WTC11 (cell line): ENCODE data around the gene FOCAD.

Source experiments
- CBFB ChIP-seq: sonication (generic); formaldehyde crosslinking; IDR thresholded peaks from 2 replicates; pipeline ENCODE4 v1.8.1; 2022; ENCODE audit warnings: mild to moderate bottlenecking, low read depth, missing genetic modification reagents
- CREM ChIP-seq: sonication (generic); formaldehyde crosslinking; IDR thresholded peaks from 2 replicates; pipeline ENCODE4 v1.8.1; 2022; ENCODE audit warnings: mild to moderate bottlenecking, missing genetic modification reagents, moderate library complexity
- FOXK1 ChIP-seq: sonication (generic); formaldehyde crosslinking; IDR thresholded peaks from 2 replicates; pipeline ENCODE4 v1.8.0; 2022; ENCODE audit warnings: mild to moderate bottlenecking, moderate library complexity, missing genetic modification reagents
- NR1H2 ChIP-seq: sonication (generic); formaldehyde crosslinking; IDR thresholded peaks from 2 replicates; pipeline ENCODE4 v1.9.0; 2021; ENCODE audit warnings: mild to moderate bottlenecking, moderate library complexity, missing genetic modification reagents
- ZNF232 ChIP-seq: sonication (generic); formaldehyde crosslinking; IDR thresholded peaks from 2 replicates; pipeline ENCODE4 v1.8.0; 2022; ENCODE audit warnings: mild to moderate bottlenecking, missing genetic modification reagents
- TF ChIP-seq, protein P1 (sequence below): sonication (generic); formaldehyde crosslinking; IDR thresholded peaks from 2 replicates; pipeline ENCODE4 v1.8.1; 2022; ENCODE audit warnings: mild to moderate bottlenecking, missing genetic modification reagents, moderate library complexity, borderline replicate concordance
- TF ChIP-seq, protein P2 (sequence below): sonication (generic); formaldehyde crosslinking; IDR thresholded peaks from 2 replicates; pipeline ENCODE4 v1.8.1; 2022; ENCODE audit warnings: low read depth, mild to moderate bottlenecking, moderate library complexity, missing genetic modification reagents, borderline replicate concordance
- TF ChIP-seq, protein P3 (sequence below): sonication (generic); formaldehyde crosslinking; IDR thresholded peaks from 2 replicates; pipeline ENCODE4 v1.8.1; 2022; ENCODE audit warnings: low read depth, missing genetic modification reagents, borderline replicate concordance
- TF ChIP-seq, protein P4 (sequence below): fragments of 200-600 bp; IDR thresholded peaks from 2 replicates; pipeline ENCODE4 v1.8.0; 2022; ENCODE audit warnings: antibody characterized with exemption
- TF ChIP-seq, protein P5 (sequence below): sonication (generic); formaldehyde crosslinking; conservative IDR thresholded peaks from 2 replicates; pipeline ENCODE4 v1.8.1; 2022; ENCODE audit warnings: mild to moderate bottlenecking, missing genetic modification reagents
- TF ChIP-seq, protein P6 (sequence below): sonication (generic); formaldehyde crosslinking; IDR thresholded peaks from 2 replicates; pipeline ENCODE4 v1.8.0; 2022; ENCODE audit warnings: missing genetic modification reagents
- TF ChIP-seq, protein P7 (sequence below): fragments of 250-450 bp; sonication (Bioruptor Pico); IDR thresholded peaks from 2 replicates; pipeline ENCODE4 v1.9.0; 2021; ENCODE audit warnings: mild to moderate bottlenecking
- TF ChIP-seq, protein P8 (sequence below): sonication (generic); formaldehyde crosslinking; IDR thresholded peaks from 2 replicates; pipeline ENCODE4 v1.8.0; 2022; ENCODE audit warnings: mild to moderate bottlenecking, missing genetic modification reagents
- TF ChIP-seq, protein P9 (sequence below): sonication (generic); formaldehyde crosslinking; IDR thresholded peaks from 2 replicates; pipeline ENCODE4 v1.8.1; 2022; ENCODE audit warnings: missing genetic modification reagents, borderline replicate concordance

DNA sequence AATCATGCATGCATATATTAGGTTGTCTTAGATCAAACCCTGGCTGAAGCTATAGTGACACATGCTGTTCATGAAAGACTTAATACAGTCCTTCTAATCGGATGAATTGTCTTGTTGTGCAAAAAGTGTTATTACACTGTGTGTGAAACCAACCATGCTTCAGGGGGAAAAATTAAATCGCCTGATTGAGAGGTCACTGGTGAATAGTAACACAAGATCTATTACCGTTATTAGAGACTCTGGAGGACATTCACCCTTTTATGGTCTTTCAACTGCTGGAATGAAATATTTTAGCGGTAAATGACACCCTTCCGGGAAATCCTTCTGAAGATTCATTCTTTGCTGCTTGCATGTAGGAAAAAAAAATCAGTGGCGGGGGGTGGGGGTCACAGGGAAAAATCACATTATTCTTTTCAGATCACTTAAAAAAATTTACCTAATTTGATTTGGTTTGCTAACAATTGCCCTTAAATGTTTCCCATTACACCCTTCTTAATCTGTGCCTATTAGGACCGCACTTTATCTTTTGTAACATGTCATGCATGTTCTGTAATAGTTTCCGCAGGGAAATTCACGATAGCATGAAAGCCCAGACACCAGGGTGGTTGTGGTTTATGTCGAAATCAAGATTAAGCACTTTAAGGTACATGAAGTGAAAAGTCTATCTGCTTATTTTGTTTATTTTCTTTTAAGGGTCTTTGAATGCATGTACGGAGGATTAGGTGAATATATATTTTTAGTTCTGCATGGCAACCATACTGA lies 120.6 kb downstream of the FOCAD start:
- TF ChIP-seq, protein P1, sequence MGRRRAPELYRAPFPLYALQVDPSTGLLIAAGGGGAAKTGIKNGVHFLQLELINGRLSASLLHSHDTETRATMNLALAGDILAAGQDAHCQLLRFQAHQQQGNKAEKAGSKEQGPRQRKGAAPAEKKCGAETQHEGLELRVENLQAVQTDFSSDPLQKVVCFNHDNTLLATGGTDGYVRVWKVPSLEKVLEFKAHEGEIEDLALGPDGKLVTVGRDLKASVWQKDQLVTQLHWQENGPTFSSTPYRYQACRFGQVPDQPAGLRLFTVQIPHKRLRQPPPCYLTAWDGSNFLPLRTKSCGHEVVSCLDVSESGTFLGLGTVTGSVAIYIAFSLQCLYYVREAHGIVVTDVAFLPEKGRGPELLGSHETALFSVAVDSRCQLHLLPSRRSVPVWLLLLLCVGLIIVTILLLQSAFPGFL (CRISPR knock-in tag) = no peak
- no peak for TF ChIP-seq CBFB (CRISPR knock-in tag)
- no peak for TF ChIP-seq CREM (CRISPR knock-in tag)
- TF ChIP-seq, protein P2, sequence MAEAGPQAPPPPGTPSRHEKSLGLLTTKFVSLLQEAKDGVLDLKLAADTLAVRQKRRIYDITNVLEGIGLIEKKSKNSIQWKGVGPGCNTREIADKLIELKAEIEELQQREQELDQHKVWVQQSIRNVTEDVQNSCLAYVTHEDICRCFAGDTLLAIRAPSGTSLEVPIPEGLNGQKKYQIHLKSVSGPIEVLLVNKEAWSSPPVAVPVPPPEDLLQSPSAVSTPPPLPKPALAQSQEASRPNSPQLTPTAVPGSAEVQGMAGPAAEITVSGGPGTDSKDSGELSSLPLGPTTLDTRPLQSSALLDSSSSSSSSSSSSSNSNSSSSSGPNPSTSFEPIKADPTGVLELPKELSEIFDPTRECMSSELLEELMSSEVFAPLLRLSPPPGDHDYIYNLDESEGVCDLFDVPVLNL (CRISPR knock-in tag) = no peak
- TF ChIP-seq FOXK1 (CRISPR knock-in tag) = no peak
- TF ChIP-seq, protein P3, sequence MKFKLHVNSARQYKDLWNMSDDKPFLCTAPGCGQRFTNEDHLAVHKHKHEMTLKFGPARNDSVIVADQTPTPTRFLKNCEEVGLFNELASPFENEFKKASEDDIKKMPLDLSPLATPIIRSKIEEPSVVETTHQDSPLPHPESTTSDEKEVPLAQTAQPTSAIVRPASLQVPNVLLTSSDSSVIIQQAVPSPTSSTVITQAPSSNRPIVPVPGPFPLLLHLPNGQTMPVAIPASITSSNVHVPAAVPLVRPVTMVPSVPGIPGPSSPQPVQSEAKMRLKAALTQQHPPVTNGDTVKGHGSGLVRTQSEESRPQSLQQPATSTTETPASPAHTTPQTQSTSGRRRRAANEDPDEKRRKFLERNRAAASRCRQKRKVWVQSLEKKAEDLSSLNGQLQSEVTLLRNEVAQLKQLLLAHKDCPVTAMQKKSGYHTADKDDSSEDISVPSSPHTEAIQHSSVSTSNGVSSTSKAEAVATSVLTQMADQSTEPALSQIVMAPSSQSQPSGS = no peak
- TF ChIP-seq, protein P4, sequence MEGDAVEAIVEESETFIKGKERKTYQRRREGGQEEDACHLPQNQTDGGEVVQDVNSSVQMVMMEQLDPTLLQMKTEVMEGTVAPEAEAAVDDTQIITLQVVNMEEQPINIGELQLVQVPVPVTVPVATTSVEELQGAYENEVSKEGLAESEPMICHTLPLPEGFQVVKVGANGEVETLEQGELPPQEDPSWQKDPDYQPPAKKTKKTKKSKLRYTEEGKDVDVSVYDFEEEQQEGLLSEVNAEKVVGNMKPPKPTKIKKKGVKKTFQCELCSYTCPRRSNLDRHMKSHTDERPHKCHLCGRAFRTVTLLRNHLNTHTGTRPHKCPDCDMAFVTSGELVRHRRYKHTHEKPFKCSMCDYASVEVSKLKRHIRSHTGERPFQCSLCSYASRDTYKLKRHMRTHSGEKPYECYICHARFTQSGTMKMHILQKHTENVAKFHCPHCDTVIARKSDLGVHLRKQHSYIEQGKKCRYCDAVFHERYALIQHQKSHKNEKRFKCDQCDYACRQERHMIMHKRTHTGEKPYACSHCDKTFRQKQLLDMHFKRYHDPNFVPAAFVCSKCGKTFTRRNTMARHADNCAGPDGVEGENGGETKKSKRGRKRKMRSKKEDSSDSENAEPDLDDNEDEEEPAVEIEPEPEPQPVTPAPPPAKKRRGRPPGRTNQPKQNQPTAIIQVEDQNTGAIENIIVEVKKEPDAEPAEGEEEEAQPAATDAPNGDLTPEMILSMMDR = no peak
- TF ChIP-seq, protein P5, sequence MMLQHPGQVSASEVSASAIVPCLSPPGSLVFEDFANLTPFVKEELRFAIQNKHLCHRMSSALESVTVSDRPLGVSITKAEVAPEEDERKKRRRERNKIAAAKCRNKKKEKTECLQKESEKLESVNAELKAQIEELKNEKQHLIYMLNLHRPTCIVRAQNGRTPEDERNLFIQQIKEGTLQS = no peak
- no peak for TF ChIP-seq ZNF232
- TF ChIP-seq, protein P6, sequence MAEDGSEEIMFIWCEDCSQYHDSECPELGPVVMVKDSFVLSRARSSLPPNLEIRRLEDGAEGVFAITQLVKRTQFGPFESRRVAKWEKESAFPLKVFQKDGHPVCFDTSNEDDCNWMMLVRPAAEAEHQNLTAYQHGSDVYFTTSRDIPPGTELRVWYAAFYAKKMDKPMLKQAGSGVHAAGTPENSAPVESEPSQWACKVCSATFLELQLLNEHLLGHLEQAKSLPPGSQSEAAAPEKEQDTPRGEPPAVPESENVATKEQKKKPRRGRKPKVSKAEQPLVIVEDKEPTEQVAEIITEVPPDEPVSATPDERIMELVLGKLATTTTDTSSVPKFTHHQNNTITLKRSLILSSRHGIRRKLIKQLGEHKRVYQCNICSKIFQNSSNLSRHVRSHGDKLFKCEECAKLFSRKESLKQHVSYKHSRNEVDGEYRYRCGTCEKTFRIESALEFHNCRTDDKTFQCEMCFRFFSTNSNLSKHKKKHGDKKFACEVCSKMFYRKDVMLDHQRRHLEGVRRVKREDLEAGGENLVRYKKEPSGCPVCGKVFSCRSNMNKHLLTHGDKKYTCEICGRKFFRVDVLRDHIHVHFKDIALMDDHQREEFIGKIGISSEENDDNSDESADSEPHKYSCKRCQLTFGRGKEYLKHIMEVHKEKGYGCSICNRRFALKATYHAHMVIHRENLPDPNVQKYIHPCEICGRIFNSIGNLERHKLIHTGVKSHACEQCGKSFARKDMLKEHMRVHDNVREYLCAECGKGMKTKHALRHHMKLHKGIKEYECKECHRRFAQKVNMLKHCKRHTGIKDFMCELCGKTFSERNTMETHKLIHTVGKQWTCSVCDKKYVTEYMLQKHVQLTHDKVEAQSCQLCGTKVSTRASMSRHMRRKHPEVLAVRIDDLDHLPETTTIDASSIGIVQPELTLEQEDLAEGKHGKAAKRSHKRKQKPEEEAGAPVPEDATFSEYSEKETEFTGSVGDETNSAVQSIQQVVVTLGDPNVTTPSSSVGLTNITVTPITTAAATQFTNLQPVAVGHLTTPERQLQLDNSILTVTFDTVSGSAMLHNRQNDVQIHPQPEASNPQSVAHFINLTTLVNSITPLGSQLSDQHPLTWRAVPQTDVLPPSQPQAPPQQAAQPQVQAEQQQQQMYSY (CRISPR knock-in tag) = no peak
- TF ChIP-seq, protein P7, sequence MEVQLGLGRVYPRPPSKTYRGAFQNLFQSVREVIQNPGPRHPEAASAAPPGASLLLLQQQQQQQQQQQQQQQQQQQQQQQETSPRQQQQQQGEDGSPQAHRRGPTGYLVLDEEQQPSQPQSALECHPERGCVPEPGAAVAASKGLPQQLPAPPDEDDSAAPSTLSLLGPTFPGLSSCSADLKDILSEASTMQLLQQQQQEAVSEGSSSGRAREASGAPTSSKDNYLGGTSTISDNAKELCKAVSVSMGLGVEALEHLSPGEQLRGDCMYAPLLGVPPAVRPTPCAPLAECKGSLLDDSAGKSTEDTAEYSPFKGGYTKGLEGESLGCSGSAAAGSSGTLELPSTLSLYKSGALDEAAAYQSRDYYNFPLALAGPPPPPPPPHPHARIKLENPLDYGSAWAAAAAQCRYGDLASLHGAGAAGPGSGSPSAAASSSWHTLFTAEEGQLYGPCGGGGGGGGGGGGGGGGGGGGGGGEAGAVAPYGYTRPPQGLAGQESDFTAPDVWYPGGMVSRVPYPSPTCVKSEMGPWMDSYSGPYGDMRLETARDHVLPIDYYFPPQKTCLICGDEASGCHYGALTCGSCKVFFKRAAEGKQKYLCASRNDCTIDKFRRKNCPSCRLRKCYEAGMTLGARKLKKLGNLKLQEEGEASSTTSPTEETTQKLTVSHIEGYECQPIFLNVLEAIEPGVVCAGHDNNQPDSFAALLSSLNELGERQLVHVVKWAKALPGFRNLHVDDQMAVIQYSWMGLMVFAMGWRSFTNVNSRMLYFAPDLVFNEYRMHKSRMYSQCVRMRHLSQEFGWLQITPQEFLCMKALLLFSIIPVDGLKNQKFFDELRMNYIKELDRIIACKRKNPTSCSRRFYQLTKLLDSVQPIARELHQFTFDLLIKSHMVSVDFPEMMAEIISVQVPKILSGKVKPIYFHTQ = no peak
- TF ChIP-seq NR1H2 (CRISPR knock-in tag) = no peak
- TF ChIP-seq, protein P8, sequence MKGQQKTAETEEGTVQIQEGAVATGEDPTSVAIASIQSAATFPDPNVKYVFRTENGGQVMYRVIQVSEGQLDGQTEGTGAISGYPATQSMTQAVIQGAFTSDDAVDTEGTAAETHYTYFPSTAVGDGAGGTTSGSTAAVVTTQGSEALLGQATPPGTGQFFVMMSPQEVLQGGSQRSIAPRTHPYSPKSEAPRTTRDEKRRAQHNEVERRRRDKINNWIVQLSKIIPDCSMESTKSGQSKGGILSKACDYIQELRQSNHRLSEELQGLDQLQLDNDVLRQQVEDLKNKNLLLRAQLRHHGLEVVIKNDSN (CRISPR knock-in tag) = no peak
- TF ChIP-seq, protein P9, sequence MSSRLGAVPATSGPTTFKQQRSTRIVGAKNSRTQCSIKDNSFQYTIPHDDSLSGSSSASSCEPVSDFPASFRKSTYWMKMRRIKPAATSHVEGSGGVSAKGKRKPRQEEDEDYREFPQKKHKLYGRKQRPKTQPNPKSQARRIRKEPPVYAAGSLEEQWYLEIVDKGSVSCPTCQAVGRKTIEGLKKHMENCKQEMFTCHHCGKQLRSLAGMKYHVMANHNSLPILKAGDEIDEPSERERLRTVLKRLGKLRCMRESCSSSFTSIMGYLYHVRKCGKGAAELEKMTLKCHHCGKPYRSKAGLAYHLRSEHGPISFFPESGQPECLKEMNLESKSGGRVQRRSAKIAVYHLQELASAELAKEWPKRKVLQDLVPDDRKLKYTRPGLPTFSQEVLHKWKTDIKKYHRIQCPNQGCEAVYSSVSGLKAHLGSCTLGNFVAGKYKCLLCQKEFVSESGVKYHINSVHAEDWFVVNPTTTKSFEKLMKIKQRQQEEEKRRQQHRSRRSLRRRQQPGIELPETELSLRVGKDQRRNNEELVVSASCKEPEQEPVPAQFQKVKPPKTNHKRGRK (CRISPR knock-in tag) = no peak
